NCI-H345 treated with DMSO at 0.1 percent for 48 hours (cell line): ENCODE data around the gene CCL16.
"Not testable (repeated sequence)": the region's sequence is repeated elsewhere in the genome, so short reads cannot be mapped to it uniquely, and the experiment has no call there.

Experiments used
- DNase-seq: peaks from one replicate; lab custom pipeline; 2025; ENCODE audit not compliant: unreplicated experiment; lab: John Stamatoyannopoulos, UW

CCL16 gene

GRCh38 chr17:35981246-35981645, at the start of gene CCL16:
CCL16 (minus strand) TSS chr17:35981497; CDS start chr17:35981420, 77 bp downstream.
- DNase-seq = no peak

- no peak for DNase-seq
Measured at GRCh38 chr17:36030956-36031355, 49.7 kb upstream of the CCL16 start.

- DNase-seq = no peak
Measured at GRCh38 chr17:36027761-36028160, 46.5 kb upstream of the CCL16 start.

GRCh38 chr17:36024106-36024869, 43.0 kb upstream of the CCL16 start:
- DNase-seq = no peak

- no peak for DNase-seq
Measured at GRCh38 chr17:36019423-36019822, 38.1 kb upstream of the CCL16 start.

- no peak for DNase-seq
Measured at GRCh38 chr17:36017799-36018198, 36.5 kb upstream of the CCL16 start, which contains the start of gene CCL23. CCL23 (minus strand) TSS chr17:36017972; CDS start chr17:36017897, 75 bp downstream.

- DNase-seq = no peak
Measured at GRCh38 chr17:36016555-36016954, 35.3 kb upstream of the CCL16 start.

GRCh38 chr17:36015895-36016294, 34.6 kb upstream of the CCL16 start:
- not testable (repeated sequence) for DNase-seq

- no peak for DNase-seq
Measured at GRCh38 chr17:36014946-36015345, 33.6 kb upstream of the CCL16 start.

GRCh38 chr17:36011201-36011600, 29.9 kb upstream of the CCL16 start:
- no peak for DNase-seq

GRCh38 chr17:36008998-36009665, 27.8 kb upstream of the CCL16 start:
- DNase-seq = no peak

GRCh38 chr17:36004594-36005108, 23.4 kb upstream of the CCL16 start:
- no peak for DNase-seq

- DNase-seq = no peak
Measured at GRCh38 chr17:36002631-36003030, 21.3 kb upstream of the CCL16 start.

- DNase-seq = no peak
Measured at GRCh38 chr17:36001862-36002603, 20.7 kb upstream of the CCL16 start.

- DNase-seq = no peak
Measured at GRCh38 chr17:36001110-36001771, 19.9 kb upstream of the CCL16 start, which contains the start of gene CCL15. CCL15 (minus strand) TSS chr17:36001553; CDS start chr17:36001492, 61 bp downstream.

GRCh38 chr17:36000732-36001109, 19.4 kb upstream of the CCL16 start:
- DNase-seq = no peak

GRCh38 chr17:35998756-35999155, 17.5 kb upstream of the CCL16 start:
- DNase-seq = no peak

- DNase-seq = no peak
Measured at GRCh38 chr17:35998018-35998545, 16.8 kb upstream of the CCL16 start.

- not testable (repeated sequence) for DNase-seq
Measured at GRCh38 chr17:35995346-35995745, 14.0 kb upstream of the CCL16 start.

- DNase-seq = no peak
Measured at GRCh38 chr17:35991075-35991474, 9.8 kb upstream of the CCL16 start.

- no peak for DNase-seq
Measured at GRCh38 chr17:35988164-35988563, 6.9 kb upstream of the CCL16 start.
